Lung (tissue), 12 donors: ENCODE data around the gene ICE1. TPM values are rescaled to one million over a fixed set of nuclear protein-coding genes. Genes with fewer than 3 reads are reported as not detected.

Source experiments
- ATAC-seq: fragments of 200-7000 bp; cut with Tn5 transposase; one replicate; pipeline ENCODE4 v1.9.1; 2020; ENCODE audit warnings: moderate number of reproducible peaks; ENCODE audit not compliant: insufficient read depth, low FRiP score
- DNase-seq, 3 donors: peaks; one replicate each; pipeline ENCODE4 v3.0.0-alpha.2; 2013 to 2017
- H3K27ac ChIP-seq, 2 donors: one replicate each; pipeline ENCODE4 v1.5.1; 2013; ENCODE audit warnings: mild to moderate bottlenecking in 2 of 2, moderate library complexity in 2 of 2, control low read depth in 1 of 2, inconsistent platforms in 1 of 2, low read depth in 1 of 2, low read length in 1 of 2
- H3K27me3 ChIP-seq, 3 donors: one replicate each; pipeline ENCODE4 v1.5.1; 2013; ENCODE audit warnings: low read length in 2 of 3; ENCODE audit not compliant: control insufficient read depth in 3 of 3, insufficient read depth in 3 of 3
- H3K36me3 ChIP-seq, 4 donors: one replicate each; pipeline ENCODE4 v1.5.1; 2013; ENCODE audit warnings: low read length in 4 of 4, mild to moderate bottlenecking in 1 of 4, moderate library complexity in 1 of 4; ENCODE audit not compliant: control insufficient read depth in 4 of 4, insufficient read depth in 4 of 4
- H3K4me1 ChIP-seq, 5 donors: one replicate each; pipeline ENCODE4 v1.5.1; 2013; ENCODE audit warnings: low read length in 5 of 5, mild to moderate bottlenecking in 2 of 5, moderate library complexity in 1 of 5; ENCODE audit not compliant: control insufficient read depth in 5 of 5, insufficient read depth in 5 of 5
- H3K4me3 ChIP-seq: one replicate; pipeline ENCODE4 v1.5.1; 2013; ENCODE audit warnings: mild to moderate bottlenecking, control low read depth, moderate library complexity
- H3K9ac ChIP-seq, 2 donors: one replicate each; pipeline ENCODE4 v1.5.1; 2013; ENCODE audit warnings: low read length in 2 of 2, control low read depth in 1 of 2; ENCODE audit not compliant: insufficient read depth in 1 of 2
- H3K9me3 ChIP-seq, 4 donors: one replicate each; pipeline ENCODE4 v1.5.1; 2013; ENCODE audit warnings: low read length in 3 of 4, mild to moderate bottlenecking in 1 of 4, moderate library complexity in 1 of 4; ENCODE audit not compliant: control insufficient read depth in 4 of 4, insufficient read depth in 3 of 4
- WGBS, 2 donors: extraction: QIAGEN DNeasy Blood & Tissue Kit; methylation state at CpG; one replicate each; pipeline ENCODE4 v1.1.7; 2013; 5-methylcytosine and 5-hydroxymethylcytosine counted together
- polyA plus RNA-seq, 2 donors: library from polyadenylated mRNA; stranded (reverse); fragments of 200-250 nt; gene quantifications; one replicate each; pipeline ENCODE4 v1.2.1, GENCODE V29; 2013
- total RNA-seq, 2 donors: library from RNA; depleted of rRNA in 1 of 2; stranded (reverse); fragments of >200 nt in 1 of 2; gene quantifications; one replicate each; pipeline ENCODE4 v1.2.1, GENCODE V29; 2014 to 2021
- TF ChIP-seq, protein P1 (sequence below): IDR thresholded peaks from 2 replicates; pipeline ENCODE4 v1.5.1; 2012; ENCODE audit warnings: mild to moderate bottlenecking; ENCODE audit errors: control extremely low read depth, extremely low read depth
- donor health status: control.
- donor health status: control.
- donor health status: Bipolar disorder and iron deficiency.
- donor health status: healthy.
- donor health status: DM: yes; HTN: yes; CAD: no.

The ICE1 gene
- total and polyA plus RNA-seq, 4 donors, result 4.9 to 33.3 (median 14.8) TPM

GRCh38 chr5:5414999-5415398 is 7.5 kb upstream of the ICE1 start:
- H3K27me3 ChIP-seq, result no peaks in the 10 kb centered on the region
- H3K27ac ChIP-seq, result no peak overlapping the region
- H3K9ac ChIP-seq, result no peak overlapping the region
- H3K36me3 ChIP-seq, result no peaks in the 10 kb centered on the region
- H3K9me3 ChIP-seq, result peaks cover 0 to 2% (median 0%) of the 10 kb centered on the region in 4 donors
- DNase-seq (no peak), ATAC-seq (no peak)
- no peak overlapping the region for H3K4me3 ChIP-seq
- 89 to 92% methylated on average over 5 of the region's 5 CpGs for WGBS, 2 donors
- no peaks in the 10 kb centered on the region for H3K4me1 ChIP-seq
- TF ChIP-seq, protein P1, sequence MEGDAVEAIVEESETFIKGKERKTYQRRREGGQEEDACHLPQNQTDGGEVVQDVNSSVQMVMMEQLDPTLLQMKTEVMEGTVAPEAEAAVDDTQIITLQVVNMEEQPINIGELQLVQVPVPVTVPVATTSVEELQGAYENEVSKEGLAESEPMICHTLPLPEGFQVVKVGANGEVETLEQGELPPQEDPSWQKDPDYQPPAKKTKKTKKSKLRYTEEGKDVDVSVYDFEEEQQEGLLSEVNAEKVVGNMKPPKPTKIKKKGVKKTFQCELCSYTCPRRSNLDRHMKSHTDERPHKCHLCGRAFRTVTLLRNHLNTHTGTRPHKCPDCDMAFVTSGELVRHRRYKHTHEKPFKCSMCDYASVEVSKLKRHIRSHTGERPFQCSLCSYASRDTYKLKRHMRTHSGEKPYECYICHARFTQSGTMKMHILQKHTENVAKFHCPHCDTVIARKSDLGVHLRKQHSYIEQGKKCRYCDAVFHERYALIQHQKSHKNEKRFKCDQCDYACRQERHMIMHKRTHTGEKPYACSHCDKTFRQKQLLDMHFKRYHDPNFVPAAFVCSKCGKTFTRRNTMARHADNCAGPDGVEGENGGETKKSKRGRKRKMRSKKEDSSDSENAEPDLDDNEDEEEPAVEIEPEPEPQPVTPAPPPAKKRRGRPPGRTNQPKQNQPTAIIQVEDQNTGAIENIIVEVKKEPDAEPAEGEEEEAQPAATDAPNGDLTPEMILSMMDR, result no peak

DNA sequence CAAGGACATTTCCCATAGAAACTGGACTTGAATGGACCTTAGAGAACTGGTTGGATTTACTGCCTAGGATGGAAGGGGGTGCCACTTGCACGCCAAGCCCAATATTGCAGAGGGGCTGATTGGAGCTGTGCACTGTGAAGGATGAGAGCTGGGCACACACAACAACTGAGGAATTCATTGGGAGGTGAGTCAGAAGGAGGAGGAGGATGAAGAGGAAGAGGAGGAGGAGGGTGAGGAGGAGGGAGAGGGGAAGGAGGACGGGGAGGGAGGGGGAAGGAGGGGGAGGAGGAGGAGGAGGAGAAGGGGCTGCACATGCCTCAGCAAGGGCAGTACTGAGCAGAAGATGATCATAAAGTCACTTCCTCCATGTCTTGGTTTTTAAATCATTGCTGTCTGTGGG is 5.7 kb upstream of the ICE1 start:
- H3K4me1 ChIP-seq, result peaks cover 0 to 10% (median 4%) of the 10 kb centered on the region in 5 donors
- H3K9ac ChIP-seq, result no peak overlapping the region
- peaks cover 0 to 2% (median 0%) of the 10 kb centered on the region in 4 donors for H3K9me3 ChIP-seq
- TF ChIP-seq, protein P1, result no peak
- H3K27me3 ChIP-seq, result no peaks in the 10 kb centered on the region
- ATAC-seq, result no peak
- H3K27ac ChIP-seq, result no peak overlapping the region
- no peaks in the 10 kb centered on the region for H3K36me3 ChIP-seq
- 60 to 72% methylated on average over 2 of the region's 2 CpGs for WGBS, 2 donors
- no peak overlapping the region for H3K4me3 ChIP-seq
- no peak for DNase-seq

DNA sequence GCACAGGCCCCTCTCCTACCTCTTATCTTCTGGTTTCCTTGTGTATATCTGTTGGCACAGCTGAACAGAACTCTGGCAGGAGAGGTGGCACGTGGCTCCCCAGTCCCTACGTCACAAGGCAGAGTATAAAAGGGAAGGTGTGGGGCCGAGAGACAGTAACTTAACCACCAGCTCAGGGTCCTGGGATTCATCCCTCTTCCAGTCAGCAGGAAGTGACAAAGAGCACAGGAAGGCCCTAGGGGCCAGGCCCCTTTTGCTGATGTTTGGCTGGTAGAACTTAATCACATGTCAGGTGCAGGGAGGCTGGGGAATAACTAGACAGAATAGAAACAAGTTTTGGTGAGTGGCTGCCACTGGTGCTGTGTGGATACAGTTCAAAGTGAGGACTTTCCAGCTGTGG is 4.5 kb upstream of the ICE1 start:
- Histone ChIP-seq H3K27me3 (no peaks in the 10 kb centered on the region), H3K4me3 (no peak overlapping the region), H3K36me3 (no peaks in the 10 kb centered on the region), H3K9me3 (peaks cover 0 to 2% (median 0%) of the 10 kb centered on the region in 4 donors), H3K4me1 (peaks cover 0 to 11% (median 4%) of the 10 kb centered on the region in 5 donors), H3K27ac (no peak overlapping the region), H3K9ac (no peak overlapping the region)
- ATAC-seq, result no peak
- TF ChIP-seq, protein P1, result no peak
- 82 to 84% methylated on average over 3 of the region's 3 CpGs for WGBS, 2 donors
- DNase-seq, result no peak

- 88 to 90% methylated on average over 7 of the region's 7 CpGs for WGBS, 2 donors
- DNase-seq (no peak), ATAC-seq (no peak)
- Histone ChIP-seq H3K36me3 (no peaks in the 10 kb centered on the region), H3K4me1 (peaks cover 2 to 17% (median 9%) of the 10 kb centered on the region in 5 donors), H3K27ac (no peak overlapping the region), H3K4me3 (no peak overlapping the region), H3K9me3 (peaks cover 0 to 2% (median 0%) of the 10 kb centered on the region in 4 donors), H3K9ac (no peak overlapping the region), H3K27me3 (no peaks in the 10 kb centered on the region)
- TF ChIP-seq, protein P1, result no peak
Observed at GRCh38 chr5:5418764-5419163, 3.7 kb upstream of the ICE1 start.
